ENCODE measurements around the gene UPF1. TPM values are rescaled to one million over a fixed set of nuclear protein-coding genes. Genes with fewer than 3 reads are reported as not detected.

Gene UPF1
- polyA plus RNA-seq, 1 of the 3 experiments (the other 2 are of a cell fraction), result 33.3 TPM

DNA sequence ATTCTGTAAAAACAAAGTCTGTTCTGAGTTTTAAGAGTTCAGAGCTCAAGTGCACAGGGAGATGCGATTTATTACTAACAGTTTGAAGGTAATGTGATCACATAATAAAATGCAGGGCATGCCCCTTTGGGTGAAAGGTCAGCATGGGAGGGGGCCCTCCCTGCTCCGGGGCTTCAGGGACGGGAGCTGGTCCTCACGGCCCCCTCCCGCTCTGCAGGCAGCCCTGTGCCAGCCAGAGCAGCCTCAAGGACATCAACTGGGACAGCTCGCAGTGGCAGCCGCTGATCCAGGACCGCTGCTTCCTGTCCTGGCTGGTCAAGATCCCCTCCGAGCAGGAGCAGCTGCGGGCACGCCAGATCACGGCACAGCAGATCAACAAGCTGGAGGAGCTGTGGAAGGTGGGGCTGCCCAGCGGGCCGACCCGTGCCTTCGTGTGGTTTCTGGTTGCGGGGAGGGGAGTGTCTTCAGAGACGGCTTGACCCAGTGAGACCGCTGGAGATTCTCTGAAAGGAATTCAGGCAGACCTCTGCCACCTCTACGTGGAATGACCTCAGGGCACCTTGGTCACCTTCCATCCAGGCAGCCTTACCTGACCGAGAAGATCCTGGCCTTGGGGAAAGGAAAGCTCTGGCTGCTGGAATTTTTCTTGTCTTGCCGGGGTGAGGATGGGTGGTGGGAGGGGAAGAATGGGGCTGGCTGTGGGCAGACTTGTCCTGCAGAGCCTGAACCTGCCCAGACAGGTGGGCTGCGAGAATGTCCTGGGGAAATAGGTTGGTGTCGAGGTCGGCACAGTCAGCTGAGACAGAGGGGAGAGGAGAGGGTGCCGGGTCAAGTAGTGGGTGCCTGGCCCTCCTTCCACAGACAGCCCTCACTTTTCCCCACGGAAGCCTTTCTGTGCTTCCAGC is 19.0 kb downstream of the UPF1 start:
- Histone ChIP-seq H3K4me1 (ENCODE audit: control insufficient read depth in 1 of 2, insufficient read depth in 2 of 2, low read depth in 1 of 2, low read length in 1 of 2) (peaks cover 24 to 61% of the 10 kb centered on the region in 2 experiments), H4K20me1 (ENCODE audit: insufficient read depth) (peaks cover 58% of the 10 kb centered on the region), H3K79me2 (ENCODE audit: insufficient read depth) (peaks cover 64% of the 10 kb centered on the region), H3K9ac (no peak overlapping the region), H3K9me3 (no peaks in the 10 kb centered on the region), H3K9me2 (no peaks in the 10 kb centered on the region), H3F3A (replicated peaks; ENCODE audit: insufficient read depth) (peaks cover 12% of the 10 kb centered on the region), H3K4me3 (ENCODE audit: low read depth in 2 of 2, low read length in 1 of 2) (no peak overlapping the region), H3K36me3 (replicated peaks in 1 of 2; ENCODE audit: control insufficient read depth in 1 of 2, insufficient read depth in 2 of 2, low read length in 1 of 2) (peaks cover 31 to 58% of the 10 kb centered on the region in 2 experiments), H2AFZ (ENCODE audit: low read depth) (no peak overlapping the region), H3K27ac (ENCODE audit: low read depth in 2 of 2, low read length in 1 of 2) (peak overlapping the region in 1 of 2 experiments; percentile 98; a peak in 2 of 4 replicates), H3K27me3 (ENCODE audit: insufficient read depth) (no peaks in the 10 kb centered on the region), H3K4me2 (no peak overlapping the region)
- CTCF ChIA-PET, result interaction anchor here (1.3 to 16.0 kb wide), 8 partner anchors 13 to 400 kb away, joined by 3 to 234 read pairs (median 7); partner anchors contain the start of genes REX1BD and UPF1
- WGBS (ENCODE audit: low lambda C conversion rate), result 91% methylated on average over 16 of the region's 27 CpGs
- POLR2A ChIA-PET, result interaction anchor here (0.5 to 1.3 kb wide), 3 partner anchors 69 to 292 kb away, joined by 3 to 4 read pairs (median 3); partner anchors contain the start of genes COPE and DDX49
- DNase-seq, result peak; percentile 87
- TF ChIP-seq RAD21 (IDR thresholded peaks at IDR 0.05; ENCODE audit: low read length), result 0 out of 2 replicates have a peak, but pooled peaks have one; percentile 1
- TF ChIP-seq MXI1 (IDR thresholded peaks at IDR 0.05; ENCODE audit: low read depth, low read length), result peak; percentile 63; the same call in 1 of the 2 replicates
- TF ChIP-seq EP300 (IDR thresholded peaks at IDR 0.05; ENCODE audit: borderline replicate concordance in 1 of 2, low read depth in 1 of 2, low read length in 1 of 2), result peak in 1 of 2 experiments; percentile 68; a peak in 2 of 4 replicates
- TF ChIP-seq CHD2 (IDR thresholded peaks at IDR 0.05; ENCODE audit: low read length, partially characterized antibody), result no peak
- no peak for TF ChIP-seq NFIC (IDR thresholded peaks at IDR 0.05; ENCODE audit: borderline replicate concordance)

DNA sequence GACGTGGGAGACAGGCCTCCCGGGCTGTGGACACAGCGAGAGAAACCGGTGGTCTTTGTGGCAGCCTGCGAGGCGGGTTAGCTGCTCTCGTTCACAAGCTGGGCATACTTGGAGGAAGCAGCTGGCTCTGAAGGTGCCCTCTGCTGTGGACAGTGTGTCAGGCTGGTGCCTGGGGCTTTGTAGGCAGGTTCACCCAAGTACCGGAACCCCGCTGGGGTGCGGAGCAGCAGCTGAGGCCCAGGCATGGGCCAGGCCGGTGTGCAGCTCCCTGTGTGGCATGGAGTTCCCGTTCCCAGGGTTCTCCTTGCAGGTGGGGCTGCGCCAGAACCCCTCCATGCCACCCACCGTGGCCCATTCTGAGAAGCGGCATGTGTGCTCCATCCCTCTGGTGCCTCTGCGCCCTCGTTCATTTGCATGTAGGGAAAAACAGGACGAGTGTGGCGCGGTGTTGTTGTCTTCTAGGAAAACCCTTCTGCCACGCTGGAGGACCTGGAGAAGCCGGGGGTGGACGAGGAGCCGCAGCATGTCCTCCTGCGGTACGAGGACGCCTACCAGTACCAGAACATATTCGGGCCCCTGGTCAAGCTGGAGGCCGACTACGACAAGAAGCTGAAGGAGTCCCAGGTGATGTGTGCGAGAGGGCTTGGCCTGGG is 20.0 kb downstream of the UPF1 start:
- POLR2A ChIA-PET, result interaction anchor here (1.3 kb wide), 1 partner anchor 68 kb away, joined by 4 read pairs; the partner anchor contains the start of genes COPE and DDX49
- Histone ChIP-seq H3K9ac (no peak overlapping the region), H3K9me2 (no peaks in the 10 kb centered on the region), H3K79me2 (ENCODE audit: insufficient read depth) (peaks cover 63% of the 10 kb centered on the region), H3K4me2 (no peak overlapping the region), H2AFZ (ENCODE audit: low read depth) (no peak overlapping the region), H3K4me3 (ENCODE audit: low read depth in 2 of 2, low read length in 1 of 2) (no peak overlapping the region), H3F3A (replicated peaks; ENCODE audit: insufficient read depth) (peaks cover 12% of the 10 kb centered on the region), H3K4me1 (ENCODE audit: control insufficient read depth in 1 of 2, insufficient read depth in 2 of 2, low read depth in 1 of 2, low read length in 1 of 2) (peaks cover 24 to 50% of the 10 kb centered on the region in 2 experiments), H3K27me3 (ENCODE audit: insufficient read depth) (no peaks in the 10 kb centered on the region), H3K27ac (ENCODE audit: low read depth in 2 of 2, low read length in 1 of 2) (no peak overlapping the region; a peak in 1 of 4 replicates), H3K9me3 (no peaks in the 10 kb centered on the region), H3K36me3 (replicated peaks in 1 of 2; ENCODE audit: control insufficient read depth in 1 of 2, insufficient read depth in 2 of 2, low read length in 1 of 2) (peaks cover 31 to 69% of the 10 kb centered on the region in 2 experiments), H4K20me1 (ENCODE audit: insufficient read depth) (peaks cover 47% of the 10 kb centered on the region)
- CTCF ChIA-PET, result interaction anchor here (1.5 to 16.0 kb wide), 5 partner anchors 11 to 401 kb away, joined by 4 to 234 read pairs (median 124); partner anchors contain the start of genes REX1BD and UPF1
- DNase-seq, result no peak
- WGBS (ENCODE audit: low lambda C conversion rate), result 100% methylated on average over 16 of the region's 31 CpGs
- TF ChIP-seq SIN3A (IDR thresholded peaks at IDR 0.05; ENCODE audit: borderline replicate concordance, low read depth, low read length), result no peak
- no peak for TF ChIP-seq FOSL2 (IDR thresholded peaks at IDR 0.05; ENCODE audit: borderline replicate concordance, low read depth)
- TF ChIP-seq EP300 (IDR thresholded peaks at IDR 0.05; ENCODE audit: borderline replicate concordance in 1 of 2, low read depth in 1 of 2, low read length in 1 of 2), result no peak
- TF ChIP-seq TEAD4 (IDR thresholded peaks at IDR 0.05; ENCODE audit: borderline replicate concordance, insufficient read depth), result no peak
- no peak for TF ChIP-seq GATA2 (CRISPR knock-in tag; IDR thresholded peaks at IDR 0.05)
- TF ChIP-seq USF1 (IDR thresholded peaks at IDR 0.05; ENCODE audit: borderline replicate concordance, low read depth), result no peak
- TF ChIP-seq NFIC (IDR thresholded peaks at IDR 0.05; ENCODE audit: borderline replicate concordance), result no peak

Data from SK-N-SH (cell line).